OCI-LY7 (cell line): ENCODE measurements around the gene CCDC9.

Experiments
- EZH2phosphoT487 ChIP-seq: fragments of 200-600 bp; sonication (generic); IDR thresholded peaks from 2 replicates; pipeline ENCODE4 v1.6.1; 2018; ENCODE audit warnings: low read depth, borderline replicate concordance, mild to moderate bottlenecking, mixed run types, antibody characterized with exemption, low read length, moderate library complexity, mixed read lengths
- TF ChIP-seq, protein P1 (sequence below): fragments of 200-600 bp; sonication (generic); conservative IDR thresholded peaks from 2 replicates; pipeline ENCODE4 v1.5.1; 2014; ENCODE audit warnings: mild to moderate bottlenecking, antibody characterized with exemption, low read length, moderate library complexity, mixed read lengths

DNA sequence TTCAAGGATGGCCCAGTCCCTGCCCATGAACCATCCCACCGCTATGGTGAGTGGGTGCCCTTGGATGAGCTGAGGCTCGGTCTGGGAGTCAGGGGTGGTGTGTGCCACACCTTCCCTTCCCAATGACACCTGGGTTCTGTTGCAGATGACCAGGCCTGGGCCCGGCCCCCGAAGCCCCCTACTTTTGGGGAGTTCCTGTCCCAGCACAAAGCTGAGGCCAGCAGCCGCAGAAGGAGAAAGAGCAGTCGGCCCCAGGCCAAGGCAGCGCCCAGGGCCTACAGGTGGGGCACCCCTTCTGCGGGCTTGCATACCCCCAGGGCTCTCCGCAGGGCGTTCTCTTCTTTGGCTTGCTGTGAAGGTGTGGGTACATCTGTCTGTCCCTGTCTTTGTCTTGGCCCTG lies 14.1 kb downstream of the CCDC9 start:
- TF ChIP-seq, protein P1, sequence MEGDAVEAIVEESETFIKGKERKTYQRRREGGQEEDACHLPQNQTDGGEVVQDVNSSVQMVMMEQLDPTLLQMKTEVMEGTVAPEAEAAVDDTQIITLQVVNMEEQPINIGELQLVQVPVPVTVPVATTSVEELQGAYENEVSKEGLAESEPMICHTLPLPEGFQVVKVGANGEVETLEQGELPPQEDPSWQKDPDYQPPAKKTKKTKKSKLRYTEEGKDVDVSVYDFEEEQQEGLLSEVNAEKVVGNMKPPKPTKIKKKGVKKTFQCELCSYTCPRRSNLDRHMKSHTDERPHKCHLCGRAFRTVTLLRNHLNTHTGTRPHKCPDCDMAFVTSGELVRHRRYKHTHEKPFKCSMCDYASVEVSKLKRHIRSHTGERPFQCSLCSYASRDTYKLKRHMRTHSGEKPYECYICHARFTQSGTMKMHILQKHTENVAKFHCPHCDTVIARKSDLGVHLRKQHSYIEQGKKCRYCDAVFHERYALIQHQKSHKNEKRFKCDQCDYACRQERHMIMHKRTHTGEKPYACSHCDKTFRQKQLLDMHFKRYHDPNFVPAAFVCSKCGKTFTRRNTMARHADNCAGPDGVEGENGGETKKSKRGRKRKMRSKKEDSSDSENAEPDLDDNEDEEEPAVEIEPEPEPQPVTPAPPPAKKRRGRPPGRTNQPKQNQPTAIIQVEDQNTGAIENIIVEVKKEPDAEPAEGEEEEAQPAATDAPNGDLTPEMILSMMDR = no peak
- no peak for TF ChIP-seq EZH2phosphoT487
